Body of pancreas (tissue), 4 donors: ENCODE measurements around the gene FAM76B.

ENCODE experiments used
- CTCF ChIP-seq, 7 experiments: fragments of 450-650 bp in 4 of 7; fragments of 200-600 bp in 3 of 7; sonication (generic) in 3 of 7; IDR thresholded peaks; one replicate each; pipeline ENCODE4 v1.5.1; 2016 to 2019; ENCODE audit warnings: antibody characterized with exemption in 7 of 7
- POLR2A ChIP-seq, 3 donors: fragments of 450-650 bp; IDR thresholded peaks; one replicate each; pipeline ENCODE4 v1.6.1; 2016; ENCODE audit warnings: antibody characterized with exemption in 3 of 3, mild to moderate bottlenecking in 2 of 3

GRCh38 chr11:95790123-95790932, 746 bp upstream of the FAM76B start, which contains the start of gene CEP57:
- TF ChIP-seq CTCF (IDR thresholded peaks at IDR 0.05) (peak in 2 of 7 experiments; percentile 3 to 18), POLR2A (IDR thresholded peaks at IDR 0.05) (peak; percentile 28 to 78 (median 71))
